IgD-negative memory B cell (primary cell): ENCODE results near the gene SNCA. TPM values are rescaled to one million over a fixed set of nuclear protein-coding genes. Genes with fewer than 3 reads are reported as not detected.

Source experiments
- H3K27ac Mint-ChIP-seq, 3 donors: one replicate each; pipeline ENCODE4 v1.8.0; 2020 to 2022; ENCODE audit warnings: mild to moderate bottlenecking in 3 of 3, mixed read lengths in 3 of 3, moderate library complexity in 1 of 3
- H3K27me3 Mint-ChIP-seq: one replicate; pipeline ENCODE4 v1.8.0; 2021; ENCODE audit warnings: mixed read lengths
- H3K36me3 Mint-ChIP-seq: one replicate; pipeline ENCODE4 v1.8.0; 2020; ENCODE audit warnings: mild to moderate bottlenecking, mixed read lengths
- H3K4me1 Mint-ChIP-seq, 3 donors: one replicate each; pipeline ENCODE4 v1.8.0; 2020 to 2022; ENCODE audit warnings: mixed read lengths in 3 of 3, mild to moderate bottlenecking in 1 of 3
- H3K4me3 Mint-ChIP-seq, 4 donors: one replicate each; pipeline ENCODE4 v1.8.0; 2020 to 2022; ENCODE audit warnings: mild to moderate bottlenecking in 4 of 4, mixed read lengths in 4 of 4, moderate library complexity in 3 of 4
- H3K9me3 Mint-ChIP-seq, 3 donors: one replicate each; pipeline ENCODE4 v1.8.0; 2020 to 2021; ENCODE audit warnings: mixed read lengths in 3 of 3, mild to moderate bottlenecking in 1 of 3
- polyA plus RNA-seq: library from polyadenylated mRNA; unstranded; fragments of 300-500 nt; fragmentation: Illumina TruSeq; gene quantifications from one replicate; pipeline ENCODE4 v1.2.3, GENCODE V29; 2021

Gene SNCA
- polyA plus RNA-seq, 1 donor from 2014 or later, result 0.95 TPM

- H3K36me3 Mint-ChIP-seq, result no peaks in the 10 kb centered on the region
- no peak overlapping the region for H3K27ac Mint-ChIP-seq
- no peaks in the 10 kb centered on the region for H3K9me3 Mint-ChIP-seq
- H3K4me1 Mint-ChIP-seq, result no peaks in the 10 kb centered on the region
- H3K4me3 Mint-ChIP-seq, result no peak overlapping the region
- H3K27me3 Mint-ChIP-seq, result peaks cover 1% of the 10 kb centered on the region
These were observed 116.0 kb downstream of the SNCA start for GRCh38 chr4:89720981-89721380.

- Mint-ChIP-seq H3K4me3 (no peak overlapping the region), H3K27me3 (peaks cover 1% of the 10 kb centered on the region), H3K27ac (no peak overlapping the region), H3K36me3 (no peaks in the 10 kb centered on the region), H3K4me1 (no peaks in the 10 kb centered on the region), H3K9me3 (no peaks in the 10 kb centered on the region)
These were observed 117.3 kb downstream of the SNCA start for GRCh38 chr4:89719536-89720090.

DNA sequence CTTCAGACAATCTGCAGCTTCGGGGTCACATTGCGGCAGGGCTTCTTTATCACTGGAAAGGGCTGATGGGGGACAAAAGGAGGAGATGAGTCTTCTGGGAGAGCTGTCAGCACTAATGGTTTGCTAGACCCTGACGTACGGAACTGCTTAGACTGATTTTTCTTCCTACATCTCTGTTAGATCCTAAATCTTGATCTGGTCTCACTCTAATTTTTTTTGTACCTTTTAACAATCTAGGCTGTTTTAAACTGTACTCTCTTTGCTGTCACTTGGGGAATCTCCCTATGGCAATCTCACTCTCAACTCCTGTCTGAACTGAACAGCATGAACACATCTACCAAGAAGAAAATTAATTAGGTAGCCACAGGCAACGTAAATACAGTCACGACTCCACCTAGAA, 120.1 kb downstream of the SNCA start:
- H3K27ac Mint-ChIP-seq, result no peak overlapping the region
- no peaks in the 10 kb centered on the region for H3K4me1 Mint-ChIP-seq
- H3K4me3 Mint-ChIP-seq, result no peak overlapping the region
- no peaks in the 10 kb centered on the region for H3K9me3 Mint-ChIP-seq
- peaks cover 2% of the 10 kb centered on the region for H3K36me3 Mint-ChIP-seq
- peaks cover 1% of the 10 kb centered on the region for H3K27me3 Mint-ChIP-seq

DNA sequence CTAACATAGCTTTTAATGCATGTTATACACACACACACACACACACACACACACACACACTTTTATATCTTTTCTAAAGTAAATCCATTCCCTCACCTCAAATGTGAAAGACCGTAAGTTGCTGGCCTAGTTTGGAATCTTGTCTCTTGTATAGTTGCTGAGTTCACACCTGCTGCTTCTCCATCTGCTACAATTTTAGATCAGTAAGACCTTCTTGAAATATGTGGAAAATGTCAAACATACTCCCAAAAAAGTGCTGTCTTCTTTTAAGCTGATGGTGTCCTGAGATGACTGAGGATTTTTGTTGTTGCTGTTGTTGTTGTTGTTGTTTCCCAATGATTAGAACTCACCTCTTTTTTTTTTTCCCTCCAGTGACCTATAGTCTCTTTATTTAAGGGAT, 121.3 kb downstream of the SNCA start:
- Mint-ChIP-seq H3K27ac (no peak overlapping the region), H3K36me3 (peaks cover 2% of the 10 kb centered on the region), H3K4me1 (no peaks in the 10 kb centered on the region), H3K27me3 (peaks cover 1% of the 10 kb centered on the region), H3K4me3 (no peak overlapping the region), H3K9me3 (no peaks in the 10 kb centered on the region)

DNA sequence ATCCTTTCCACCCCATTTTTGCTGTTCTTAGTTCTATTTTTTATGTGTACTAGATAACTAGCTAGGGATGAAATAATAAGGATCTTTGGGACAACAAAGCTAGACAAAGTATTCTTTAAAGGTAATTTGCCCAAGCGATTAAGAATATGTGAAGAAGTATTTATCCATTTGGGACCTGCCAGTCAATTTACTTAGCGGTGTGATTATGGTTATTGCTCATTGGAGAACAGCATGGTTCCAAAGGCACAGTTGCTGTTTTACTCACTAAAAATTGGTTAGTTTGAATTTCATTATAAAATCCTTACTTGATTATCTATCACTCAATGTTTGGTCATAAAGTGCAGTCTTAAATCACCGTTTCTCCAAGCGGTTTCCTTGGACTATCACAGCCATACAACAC, 124.1 kb downstream of the SNCA start:
- Mint-ChIP-seq H3K4me1 (no peaks in the 10 kb centered on the region), H3K36me3 (peaks cover 2% of the 10 kb centered on the region), H3K27ac (no peak overlapping the region), H3K9me3 (no peaks in the 10 kb centered on the region), H3K4me3 (no peak overlapping the region), H3K27me3 (peaks cover 4% of the 10 kb centered on the region)

- Mint-ChIP-seq H3K27me3 (peaks cover 4% of the 10 kb centered on the region), H3K9me3 (no peaks in the 10 kb centered on the region), H3K27ac (no peak overlapping the region), H3K4me1 (no peaks in the 10 kb centered on the region), H3K36me3 (peaks cover 2% of the 10 kb centered on the region), H3K4me3 (no peak overlapping the region)
These were observed 124.8 kb downstream of the SNCA start for GRCh38 chr4:89712141-89712540.

DNA sequence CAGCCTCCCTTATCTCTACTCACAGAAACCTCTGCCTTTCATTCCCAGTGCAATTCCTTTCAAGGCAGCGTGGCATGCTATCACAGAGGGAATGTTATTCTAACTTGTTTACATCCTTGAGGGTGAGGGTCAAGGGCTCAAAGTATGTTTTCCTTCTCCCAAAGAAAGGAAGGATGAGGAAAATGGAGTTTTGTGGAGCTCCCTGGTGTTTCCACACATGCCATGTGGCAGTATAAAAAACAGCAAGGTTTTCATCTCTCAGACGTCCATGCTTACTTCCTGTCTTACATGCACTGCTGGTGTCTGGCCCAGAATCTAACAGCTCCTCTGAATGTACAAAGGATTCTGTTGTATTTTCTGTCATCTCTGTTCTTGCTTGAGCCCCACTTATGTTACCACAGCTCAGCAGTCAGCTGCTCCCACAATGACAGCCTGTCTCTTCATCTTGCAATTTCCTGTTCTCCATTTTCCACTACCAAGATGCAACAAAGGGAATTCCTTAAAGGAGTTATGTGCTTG, 128.0 kb downstream of the SNCA start:
- H3K4me1 Mint-ChIP-seq, result no peaks in the 10 kb centered on the region
- no peaks in the 10 kb centered on the region for H3K9me3 Mint-ChIP-seq
- no peak overlapping the region for H3K4me3 Mint-ChIP-seq
- H3K27me3 Mint-ChIP-seq, result peaks cover 4% of the 10 kb centered on the region
- peaks cover 2% of the 10 kb centered on the region for H3K36me3 Mint-ChIP-seq
- H3K27ac Mint-ChIP-seq, result no peak overlapping the region

- Mint-ChIP-seq H3K4me1 (no peaks in the 10 kb centered on the region), H3K27me3 (peaks cover 4% of the 10 kb centered on the region), H3K9me3 (no peaks in the 10 kb centered on the region), H3K27ac (no peak overlapping the region), H3K36me3 (peaks cover 2% of the 10 kb centered on the region), H3K4me3 (no peak overlapping the region)
These were observed 129.5 kb downstream of the SNCA start for GRCh38 chr4:89707467-89707866.

DNA sequence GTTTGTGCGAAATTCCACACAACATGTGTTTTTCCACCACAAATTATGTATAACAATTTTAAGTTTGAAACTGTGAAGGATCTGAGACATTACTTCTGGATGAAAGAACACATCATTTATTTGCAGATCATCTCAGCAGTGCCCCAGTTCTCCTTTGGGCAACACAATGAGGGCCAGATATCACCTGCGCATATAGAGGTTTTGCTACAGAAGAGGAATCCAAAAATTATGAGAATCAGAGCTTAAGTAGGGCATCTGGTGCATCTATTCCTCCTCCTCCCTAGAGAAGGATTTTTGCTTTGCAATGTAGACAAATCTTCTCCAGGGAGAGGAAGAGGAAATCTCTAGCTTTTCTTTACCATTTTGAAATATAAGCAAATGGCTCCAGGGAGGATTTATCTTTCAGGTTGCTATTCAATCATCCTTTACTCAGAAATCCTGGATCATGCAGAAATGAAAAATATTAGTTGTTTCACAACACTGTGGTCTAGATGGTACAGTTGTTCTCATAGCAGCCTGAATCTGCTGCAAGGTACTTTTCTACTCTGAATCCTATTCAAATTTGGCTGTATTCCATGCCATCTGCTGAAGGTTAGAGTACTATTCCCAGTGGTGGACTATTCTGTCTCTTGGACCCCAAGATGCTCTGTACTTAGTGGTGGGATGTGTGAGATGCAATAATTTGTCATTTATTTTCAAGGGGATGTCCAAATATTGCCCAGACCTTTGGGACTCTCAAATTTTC, 132.1 kb downstream of the SNCA start:
- H3K36me3 Mint-ChIP-seq, result no peaks in the 10 kb centered on the region
- H3K27me3 Mint-ChIP-seq, result peaks cover 4% of the 10 kb centered on the region
- H3K9me3 Mint-ChIP-seq, result no peaks in the 10 kb centered on the region
- no peak overlapping the region for H3K4me3 Mint-ChIP-seq
- H3K4me1 Mint-ChIP-seq, result no peaks in the 10 kb centered on the region
- H3K27ac Mint-ChIP-seq, result no peak overlapping the region

DNA sequence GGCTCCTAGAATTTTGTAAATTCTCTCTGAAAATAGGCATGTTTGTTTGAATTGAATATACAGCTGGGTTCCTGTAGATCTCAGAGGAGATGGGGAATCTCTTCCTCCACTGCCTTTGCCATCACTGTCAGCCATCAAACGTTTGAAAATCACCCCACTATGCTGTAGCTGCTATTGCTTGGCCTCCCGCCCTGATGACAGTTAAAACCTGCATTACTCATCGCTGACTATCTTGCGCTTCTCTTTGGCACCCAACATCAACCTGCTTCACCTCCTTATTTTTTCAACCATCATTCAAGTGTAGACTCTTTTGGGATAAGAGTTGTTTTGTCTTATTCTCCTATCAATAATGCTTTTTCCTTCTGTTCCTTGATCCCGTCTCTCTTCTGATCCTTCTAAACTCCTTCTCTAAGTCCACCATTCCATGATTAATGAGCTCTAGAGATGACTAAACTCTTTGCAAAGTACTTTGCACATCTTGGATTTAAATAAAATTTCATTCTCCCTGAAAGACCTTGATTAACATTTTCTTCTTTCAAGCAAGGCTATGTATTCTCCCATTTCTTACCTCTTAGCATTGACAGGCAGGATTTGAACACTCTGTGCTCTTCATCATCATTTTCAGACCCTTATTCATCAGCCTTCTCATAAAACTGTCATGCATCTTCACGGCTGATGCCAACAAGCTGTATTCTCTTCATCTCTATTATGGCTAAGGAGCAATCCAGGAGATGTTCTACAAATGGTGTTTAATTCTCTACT, 133.0 kb downstream of the SNCA start:
- H3K36me3 Mint-ChIP-seq, result no peaks in the 10 kb centered on the region

DNA sequence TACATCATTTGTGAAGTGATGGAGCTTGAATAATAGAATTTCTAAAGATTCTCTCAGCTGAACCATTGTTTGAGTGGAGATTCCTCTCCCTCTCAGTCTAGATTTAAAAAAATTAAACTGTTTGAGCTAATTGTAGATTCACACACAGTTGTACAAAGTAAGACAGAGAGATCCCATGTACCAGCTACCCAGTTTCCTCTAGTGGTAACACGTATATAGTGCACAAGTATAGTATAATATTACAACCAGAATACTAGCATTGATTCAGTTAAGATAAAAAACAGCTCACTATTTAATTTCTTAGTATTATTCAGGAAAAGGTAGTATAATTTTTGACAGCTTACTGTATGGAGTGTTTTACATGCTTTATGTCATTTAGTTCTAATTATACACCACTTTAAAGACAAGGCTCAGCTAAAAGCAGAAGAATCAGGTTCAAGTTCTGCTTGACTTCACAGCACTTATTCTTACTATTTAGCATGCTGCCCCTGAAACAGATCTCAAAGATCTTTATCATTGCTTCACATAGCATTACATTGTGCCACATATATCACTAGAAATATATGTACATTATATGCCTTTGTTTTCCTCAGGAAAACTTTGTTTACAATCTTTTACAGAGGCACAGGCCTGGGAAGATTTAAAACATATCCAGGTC, 136.1 kb downstream of the SNCA start:
- no peaks in the 10 kb centered on the region for H3K27me3 Mint-ChIP-seq
- no peak overlapping the region for H3K4me3 Mint-ChIP-seq
- H3K27ac Mint-ChIP-seq, result no peak overlapping the region
- no peaks in the 10 kb centered on the region for H3K36me3 Mint-ChIP-seq
- H3K9me3 Mint-ChIP-seq, result no peaks in the 10 kb centered on the region
- H3K4me1 Mint-ChIP-seq, result no peaks in the 10 kb centered on the region

More for the DNA sequence above, 133.0 kb downstream of the SNCA start:
- no peaks in the 10 kb centered on the region for H3K4me1 Mint-ChIP-seq
- no peak overlapping the region for H3K4me3 Mint-ChIP-seq
- peaks cover under 1% of the 10 kb centered on the region for H3K27me3 Mint-ChIP-seq
- H3K27ac Mint-ChIP-seq, result no peak overlapping the region
- H3K9me3 Mint-ChIP-seq, result no peaks in the 10 kb centered on the region

- H3K36me3 Mint-ChIP-seq, result no peaks in the 10 kb centered on the region
- no peak overlapping the region for H3K27ac Mint-ChIP-seq
- no peaks in the 10 kb centered on the region for H3K27me3 Mint-ChIP-seq
- peaks cover 0 to 2% (median 0%) of the 10 kb centered on the region in 3 donors for H3K9me3 Mint-ChIP-seq
- no peaks in the 10 kb centered on the region for H3K4me1 Mint-ChIP-seq
- no peak overlapping the region for H3K4me3 Mint-ChIP-seq
These were observed 151.3 kb downstream of the SNCA start for GRCh38 chr4:89685690-89686089.

GRCh38 chr4:89685277-89685676, 151.7 kb downstream of the SNCA start:
- Mint-ChIP-seq H3K36me3 (no peaks in the 10 kb centered on the region), H3K4me3 (no peak overlapping the region), H3K27ac (no peak overlapping the region), H3K4me1 (no peaks in the 10 kb centered on the region), H3K9me3 (peaks cover 0 to 2% (median 0%) of the 10 kb centered on the region in 3 donors), H3K27me3 (no peaks in the 10 kb centered on the region)

DNA sequence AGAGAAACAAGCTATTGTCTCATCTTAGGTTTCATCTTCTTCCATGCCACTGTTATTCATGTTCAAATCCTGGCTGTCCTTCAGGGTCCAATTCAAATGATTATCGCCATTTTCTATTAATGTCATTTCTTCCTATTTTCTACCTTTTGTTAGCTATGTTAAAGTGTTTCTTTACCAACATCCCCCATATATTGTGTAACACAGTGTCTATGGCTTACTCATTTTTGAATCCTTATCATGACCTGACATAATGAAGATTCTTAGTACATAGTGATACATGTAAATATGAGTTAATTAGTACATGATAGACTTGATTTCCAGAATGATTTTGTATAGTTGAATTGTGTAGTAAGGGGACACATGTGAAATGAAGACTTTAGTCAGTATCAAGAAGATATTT, 152.4 kb downstream of the SNCA start:
- Mint-ChIP-seq H3K4me3 (no peak overlapping the region), H3K9me3 (peaks cover 0 to 2% (median 0%) of the 10 kb centered on the region in 3 donors), H3K27ac (no peak overlapping the region), H3K36me3 (no peaks in the 10 kb centered on the region), H3K4me1 (no peaks in the 10 kb centered on the region), H3K27me3 (no peaks in the 10 kb centered on the region)

DNA sequence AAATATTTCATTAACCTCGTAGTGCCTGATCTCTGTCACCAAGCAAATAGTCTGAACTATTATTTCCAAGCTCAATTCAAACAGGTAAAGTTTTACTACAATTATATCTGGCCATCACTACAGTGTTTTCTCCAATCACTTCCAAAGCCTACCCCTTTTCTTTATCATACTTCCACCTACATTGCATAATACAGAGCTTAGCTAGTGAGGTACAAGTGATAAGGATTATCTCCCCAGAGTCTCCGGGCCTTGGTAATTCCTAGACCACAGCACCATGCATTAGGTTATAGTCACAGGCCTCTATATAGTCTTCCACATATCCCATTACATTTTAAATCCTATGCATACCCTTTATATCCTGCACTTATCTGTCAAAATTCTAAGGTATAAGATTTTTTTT, 154.2 kb downstream of the SNCA start:
- no peaks in the 10 kb centered on the region for H3K4me1 Mint-ChIP-seq
- no peak overlapping the region for H3K4me3 Mint-ChIP-seq
- no peaks in the 10 kb centered on the region for H3K36me3 Mint-ChIP-seq
- H3K9me3 Mint-ChIP-seq, result peaks cover 0 to 2% (median 0%) of the 10 kb centered on the region in 3 donors
- no peaks in the 10 kb centered on the region for H3K27me3 Mint-ChIP-seq
- no peak overlapping the region for H3K27ac Mint-ChIP-seq
